Right ventricle myocardium superior (tissue), 1 donor: Measurements from ENCODE around the gene FAM151B. TPM values are rescaled to one million over a fixed set of nuclear protein-coding genes. Genes with fewer than 3 reads are reported as not detected.
"Not testable (repeated sequence)": the region's sequence is repeated elsewhere in the genome, so short reads cannot be mapped to it uniquely, and the experiment has no call there.

Experiments used
- ATAC-seq: fragments of 200-7000 bp; cut with Tn5 transposase; one replicate; pipeline ENCODE4 v1.9.1; 2020; ENCODE audit warnings: mild to moderate bottlenecking; ENCODE audit not compliant: poor library complexity
- DNase-seq: peaks from one replicate; pipeline ENCODE4 v3.0.0-alpha.2; 2020
- intact Hi-C: fragments of 100-400 bp; cut with DNase I; formaldehyde crosslinking; loops from one replicate; pipeline ENCODE4 v1.11.2; 2022
- long read RNA-seq: library from polyadenylated mRNA; unstranded; transcript quantifications from one replicate; pipeline ENCODE4 v2.0.0, GENCODE V29; 2021
- total RNA-seq: library from RNA; stranded (reverse); fragmentation: NEBNext Ultra II Directional; extraction: Animal tissue kit (Norgen Biotek cat#: 25700); gene quantifications from one replicate; pipeline ENCODE4 v1.2.1, GENCODE V29; 2021
- donor health status: DM: no; HTN: yes; CAD: no; lungs with severe emphysema.

FAM151B gene, protein sequence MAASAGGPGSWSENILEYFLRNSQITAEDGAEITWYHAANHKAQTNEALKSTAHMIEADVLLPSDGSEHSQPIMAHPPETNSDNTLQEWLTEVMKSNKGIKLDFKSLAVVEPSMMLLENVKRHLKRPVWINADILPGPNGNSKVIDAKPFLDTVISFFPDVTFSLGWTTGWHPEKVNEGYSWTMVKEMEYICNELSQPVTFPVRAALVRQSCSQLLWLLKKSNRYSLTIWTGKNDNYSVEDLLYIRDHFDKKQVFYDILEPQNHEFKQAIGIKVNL
- total RNA-seq = 1.5 TPM
- long read RNA-seq, partial matches to known transcripts = 0 of 1 reads
- long read RNA-seq, other reads (novel, unspliced or antisense) = 0 of 1 reads

DNA sequence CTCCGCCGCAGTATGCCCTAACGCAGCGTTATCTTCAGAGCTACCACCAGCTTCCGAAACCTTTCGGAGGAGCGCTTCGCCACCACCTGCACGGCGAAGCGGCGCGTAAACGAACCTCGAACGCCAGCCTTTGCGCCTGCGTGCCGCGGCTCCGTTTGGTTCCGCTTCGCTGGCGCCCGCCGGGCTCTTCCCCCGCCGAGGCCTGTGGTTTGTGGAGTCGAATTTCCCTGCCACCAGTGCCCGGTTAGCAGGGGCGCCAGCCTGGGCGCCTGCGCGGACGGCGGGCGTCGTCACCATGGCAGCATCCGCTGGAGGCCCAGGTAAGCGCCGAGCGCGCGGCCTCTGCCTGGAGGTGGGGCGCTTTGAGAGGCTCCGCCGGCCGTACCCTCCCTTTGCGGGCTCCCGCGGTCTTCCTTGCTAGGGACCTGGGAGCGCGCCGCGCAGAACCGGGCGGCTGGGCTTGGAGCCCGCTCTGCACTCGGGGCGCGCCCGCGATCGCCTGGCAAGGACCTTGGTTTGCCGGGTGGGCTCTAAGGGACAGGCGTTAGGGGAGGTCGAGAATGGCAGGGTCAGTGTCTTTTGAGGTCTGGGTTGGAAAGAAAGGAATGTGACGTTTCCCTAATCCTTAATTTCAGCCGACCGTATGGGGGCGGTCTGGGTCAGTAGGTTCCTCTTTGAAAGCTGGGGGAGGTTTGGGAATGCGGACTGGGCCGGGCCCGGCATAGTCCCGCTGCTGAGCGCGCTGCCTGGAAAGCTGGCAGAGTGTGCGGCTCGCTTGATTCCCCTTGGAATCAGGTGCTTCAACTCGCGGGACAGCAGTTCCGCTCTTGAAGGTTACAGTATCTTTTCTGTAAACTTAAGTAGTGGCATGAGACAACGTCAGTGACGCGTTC lies at the start of gene FAM151B:
Gene FAM151B (plus strand): TSS at position 272 of the 893 bp plus-strand sequence. CDS start 24 bp downstream, at position 296.
- intact Hi-C loops = loop anchor here (10.0 kb wide), 2 partner anchors 177 to 707 kb away; no protein-coding TSS in a partner anchor
- DNase-seq = peak; percentile 89
- peak; percentile 97 for ATAC-seq

GRCh38 chr5:80438739-80439138 lies 49.2 kb upstream of the FAM151B start:
- DNase-seq = no peak
- intact Hi-C loops = no loop called here
- no peak for ATAC-seq

DNA sequence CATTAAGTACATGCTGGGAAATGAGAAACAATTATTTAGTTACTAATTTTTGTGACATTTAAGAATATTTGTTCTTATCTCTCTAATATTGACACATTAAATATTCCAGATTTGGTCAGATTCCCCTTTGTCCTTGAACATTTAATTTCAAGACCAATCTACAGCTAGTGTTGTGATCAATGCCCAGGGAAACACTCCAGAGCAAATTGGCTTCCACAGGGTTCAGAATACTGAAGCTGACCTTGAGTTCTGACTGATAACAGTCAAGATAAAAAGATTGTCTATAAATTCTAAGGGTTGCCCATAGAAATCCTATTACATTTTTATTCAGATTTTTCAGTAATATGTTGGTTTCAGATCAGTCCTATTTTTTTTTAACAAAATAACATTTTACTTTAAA lies 48.7 kb upstream of the FAM151B start:
- no peak for DNase-seq
- no peak for ATAC-seq
- intact Hi-C loops = no loop called here

DNA sequence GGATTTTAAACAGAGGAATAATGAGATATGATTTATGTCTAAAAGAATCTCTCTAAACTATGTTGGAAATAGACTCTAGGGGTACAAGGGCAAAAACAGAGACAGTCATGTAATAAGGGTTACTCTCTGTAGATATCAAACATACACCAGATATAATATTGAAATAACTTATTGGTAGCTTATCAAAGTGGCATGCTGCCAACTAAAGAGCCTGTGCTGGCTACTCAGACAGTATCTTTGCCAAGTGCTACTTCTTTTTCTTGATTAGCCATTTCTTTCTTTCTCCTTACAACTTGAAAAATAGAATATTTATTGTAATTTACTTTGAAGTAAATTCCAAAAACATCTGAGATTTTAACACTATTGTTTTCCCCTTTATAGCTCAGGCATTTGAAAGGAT lies 45.2 kb upstream of the FAM151B start:
- DNase-seq = no peak
- ATAC-seq = no peak
- intact Hi-C loops = no loop called here

GRCh38 chr5:80453366-80453765 lies 34.5 kb upstream of the FAM151B start:
- DNase-seq (no peak), ATAC-seq (no peak)
- intact Hi-C loops = no loop called here

- intact Hi-C loops = no loop called here
- DNase-seq = no peak
- no peak for ATAC-seq
Measured at GRCh38 chr5:80463269-80463668, 24.6 kb upstream of the FAM151B start.

DNA sequence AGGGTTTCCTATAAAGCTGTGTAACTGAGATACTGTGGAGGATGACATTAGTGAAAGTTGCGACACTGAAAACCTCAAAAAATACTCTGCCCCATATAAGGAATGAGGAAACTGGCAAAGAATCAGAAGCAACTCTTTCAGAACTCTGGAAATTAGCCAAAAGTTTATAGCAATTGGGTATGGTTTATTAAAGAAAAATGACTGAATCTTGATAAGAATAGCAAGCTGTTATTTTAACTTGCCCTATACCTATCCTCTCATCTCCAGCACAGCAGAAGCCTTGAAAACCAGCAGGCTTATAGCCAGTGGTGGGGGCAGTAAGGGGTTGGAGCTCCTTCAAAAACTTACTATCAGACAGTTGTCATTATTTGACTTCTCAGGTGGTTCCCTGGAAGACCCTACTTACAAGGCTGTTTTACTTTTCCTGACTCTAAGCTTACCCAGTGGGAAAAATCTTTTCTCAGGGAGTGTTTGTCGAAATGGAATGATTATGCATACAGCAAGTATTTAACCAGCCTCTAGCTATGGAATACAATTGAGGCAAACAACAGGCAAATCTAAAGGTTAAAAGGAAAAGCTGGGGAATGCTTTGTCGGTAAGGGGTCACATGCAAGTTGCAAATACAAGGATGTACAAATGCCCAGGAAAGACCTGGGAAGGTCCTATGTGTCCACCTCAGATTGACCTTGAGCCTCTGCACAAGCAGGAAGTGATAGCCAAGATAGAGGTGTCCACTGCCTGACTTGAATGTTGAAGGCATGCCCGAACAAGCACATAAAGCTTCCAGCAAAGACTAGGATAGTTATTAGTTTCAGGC lies 21.0 kb upstream of the FAM151B start:
- intact Hi-C loops = no loop called here
- ATAC-seq (peak; percentile 63), DNase-seq (no peak)

DNA sequence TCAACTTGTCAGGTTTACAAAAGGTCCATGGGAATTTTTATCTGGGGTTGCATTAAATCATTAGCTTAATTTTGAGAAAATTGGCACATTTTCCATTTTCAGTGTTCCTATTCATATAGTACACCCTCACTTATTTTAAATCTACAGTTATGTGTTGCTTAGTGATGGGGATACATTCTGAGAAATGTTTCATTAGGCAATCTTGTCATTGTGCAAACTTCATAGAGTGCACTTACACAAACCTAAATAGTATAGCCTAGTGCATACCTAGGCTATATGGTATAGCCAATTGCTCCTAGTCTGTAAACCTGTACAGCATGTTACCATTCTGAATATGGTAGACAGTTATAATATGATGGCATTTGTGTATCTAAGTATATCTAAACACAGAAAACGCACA lies 19.8 kb upstream of the FAM151B start:
- DNase-seq (no peak), ATAC-seq (no peak)
- intact Hi-C loops = no loop called here

GRCh38 chr5:80470631-80471030 lies 17.3 kb upstream of the FAM151B start:
- intact Hi-C loops, DNase-seq, ATAC-seq: not testable (repeated sequence)

DNA sequence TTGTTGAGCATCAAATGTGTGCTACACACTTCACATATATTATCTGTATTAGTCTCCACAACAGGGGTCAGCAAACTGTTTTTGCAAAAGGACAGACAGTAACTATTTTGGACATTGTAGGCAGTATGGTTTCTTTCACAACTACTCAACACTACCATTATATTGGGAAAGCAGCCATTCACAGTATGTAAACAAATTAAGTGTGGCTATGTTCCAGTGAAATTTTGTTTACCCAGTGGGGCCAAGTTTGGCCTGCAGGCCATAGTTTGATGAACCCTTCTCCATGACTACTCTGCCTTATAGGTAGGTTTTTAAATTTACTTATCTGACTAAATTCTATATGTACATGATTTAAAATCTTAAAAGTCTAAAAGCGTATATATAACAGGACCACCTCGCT lies 13.0 kb upstream of the FAM151B start:
- intact Hi-C loops = no loop called here
- no peak for DNase-seq
- no peak for ATAC-seq

DNA sequence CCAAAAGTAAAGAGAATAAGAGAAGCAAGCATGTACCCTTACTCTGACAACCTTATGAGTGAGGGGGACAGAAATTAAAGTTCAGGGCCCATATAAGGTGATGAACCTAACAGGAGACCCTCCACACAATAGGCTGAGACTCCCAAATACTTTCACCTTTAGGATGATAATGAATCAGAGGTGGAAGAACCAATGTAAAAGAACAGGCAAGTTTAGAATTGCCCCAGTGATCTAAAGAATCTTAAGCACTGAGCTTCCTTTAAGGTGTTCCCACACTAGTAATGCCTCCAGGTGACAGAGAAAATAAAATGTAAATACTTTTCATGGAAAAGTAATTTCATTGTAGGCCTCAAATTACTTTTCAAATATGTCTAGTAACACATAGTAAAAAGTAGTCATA lies 8.2 kb upstream of the FAM151B start:
- ATAC-seq (no peak), DNase-seq (no peak)
- intact Hi-C loops = loop anchor here (10.0 kb wide), 2 partner anchors 185 to 715 kb away; no protein-coding TSS in a partner anchor

DNA sequence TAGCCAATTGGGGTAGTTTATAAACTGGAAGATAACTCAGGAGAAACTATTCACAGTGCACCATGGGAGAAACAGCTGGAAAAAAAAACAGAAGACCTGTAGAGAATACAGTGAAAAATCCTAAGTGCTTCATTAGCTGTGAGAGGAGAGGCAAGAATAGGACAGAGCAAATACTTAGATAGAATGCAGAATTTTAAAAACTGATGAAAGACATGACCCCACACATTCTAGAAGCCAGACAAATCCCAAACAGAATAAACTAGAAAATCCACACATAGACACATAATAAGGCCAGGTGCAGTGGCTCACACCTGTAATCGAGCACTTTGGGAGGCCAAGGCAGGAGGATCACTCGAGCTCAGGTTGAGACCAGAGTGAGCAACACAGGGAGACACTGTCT lies 7.5 kb upstream of the FAM151B start:
- DNase-seq (no peak), ATAC-seq (no peak)
- intact Hi-C loops = loop anchor here (10.0 kb wide), 2 partner anchors 184 to 714 kb away; no protein-coding TSS in a partner anchor

GRCh38 chr5:80481019-80481893 lies 6.6 kb upstream of the FAM151B start:
- intact Hi-C loops = loop anchor here (10.0 kb wide), 2 partner anchors 184 to 714 kb away; no protein-coding TSS in a partner anchor
- ATAC-seq (peak; percentile 85), DNase-seq (no peak)

DNA sequence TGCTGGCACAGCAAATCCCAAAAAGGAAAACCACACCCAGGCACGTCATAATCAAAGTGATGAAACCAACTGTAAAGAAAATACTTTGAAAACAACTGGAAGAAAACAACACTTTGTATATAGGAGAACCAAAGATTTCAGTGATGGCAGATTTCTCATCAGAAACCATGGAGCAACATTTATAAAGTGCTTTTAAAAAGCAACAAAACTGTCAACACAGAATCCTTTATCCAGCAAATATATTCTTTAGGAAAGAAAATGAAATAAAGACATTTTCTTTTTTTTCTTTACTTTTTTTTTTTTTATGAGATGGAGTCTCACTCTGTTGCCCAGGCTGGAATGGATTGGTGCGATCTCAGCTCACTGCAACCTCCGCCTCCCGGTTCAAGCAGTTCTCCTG lies 5.3 kb upstream of the FAM151B start:
- ATAC-seq (no peak), DNase-seq (no peak)
- intact Hi-C loops = loop anchor here (10.0 kb wide), 2 partner anchors 182 to 712 kb away; no protein-coding TSS in a partner anchor

GRCh38 chr5:80483636-80484232 lies 4.2 kb upstream of the FAM151B start:
- intact Hi-C loops = loop anchor here (10.0 kb wide), 2 partner anchors 181 to 711 kb away; no protein-coding TSS in a partner anchor
- DNase-seq = no peak
- ATAC-seq = no peak

GRCh38 chr5:80487444-80487828 lies 464 bp upstream of the FAM151B start:
- DNase-seq (no peak), ATAC-seq (no peak)
- intact Hi-C loops = loop anchor here (10.0 kb wide), 2 partner anchors 177 to 707 kb away; no protein-coding TSS in a partner anchor

DNA sequence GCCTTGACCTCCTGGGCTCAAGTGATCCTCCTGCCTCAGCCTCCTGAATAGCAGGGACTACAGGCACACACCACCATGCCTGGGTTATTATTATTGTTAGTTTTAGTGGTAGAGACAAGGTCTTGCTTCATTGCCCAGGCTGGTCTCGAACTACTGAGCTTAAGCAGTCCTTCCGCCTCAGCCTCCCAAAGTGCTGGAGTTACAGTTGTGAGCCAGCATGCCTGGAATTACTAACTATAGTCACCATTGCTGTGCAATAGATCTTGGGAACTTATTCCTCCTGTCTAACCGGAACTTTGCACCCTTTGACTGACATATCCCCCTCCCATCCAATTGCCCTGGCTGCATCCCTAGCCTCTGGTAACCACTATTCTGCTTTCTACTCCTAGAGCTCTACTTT lies 3.4 kb downstream of the FAM151B start:
- no peak for ATAC-seq
- intact Hi-C loops = no loop called here

More for the DNA sequence above, 3.4 kb downstream of the FAM151B start:
- DNase-seq = no peak
